HG02852 (cell line): Measurements from ENCODE around the gene SPATA1.
"Not testable (repeated sequence)": the region's sequence is repeated elsewhere in the genome, so short reads cannot be mapped to it uniquely, and the experiment has no call there.

ENCODE experiments used
- ATAC-seq: cut with Tn5 transposase; IDR thresholded peaks from one replicate; pipeline ENCODE4 v1.9.1; 2021; ENCODE audit warnings: mild to moderate bottlenecking, moderate library complexity; ENCODE audit not compliant: unreplicated experiment

Gene SPATA1

DNA sequence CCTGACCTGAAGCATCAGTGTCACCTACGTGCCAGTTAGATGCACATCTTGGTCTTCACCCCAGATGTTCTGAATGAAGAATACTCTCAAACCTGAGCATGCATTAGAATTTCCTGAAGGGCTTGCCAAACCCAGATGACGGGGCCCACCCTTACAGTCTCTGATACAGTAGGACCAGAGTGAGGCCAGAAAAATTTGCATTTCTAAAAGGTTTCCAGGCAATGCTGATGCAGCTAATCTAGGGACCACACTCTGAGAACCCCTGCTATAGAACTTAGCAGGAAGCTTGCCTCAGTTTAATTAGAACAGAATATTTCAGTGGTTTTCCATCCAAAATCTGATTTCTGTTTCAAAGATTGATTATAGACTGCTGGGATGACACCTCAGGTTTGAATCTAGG lies 77.9 kb downstream of the SPATA1 start:
- ATAC-seq = peak; percentile 61

GRCh38 chr1:84585803-84586202 lies 79.6 kb downstream of the SPATA1 start:
- no peak for ATAC-seq

GRCh38 chr1:84587099-84587498 lies 80.9 kb downstream of the SPATA1 start:
- ATAC-seq = no peak

DNA sequence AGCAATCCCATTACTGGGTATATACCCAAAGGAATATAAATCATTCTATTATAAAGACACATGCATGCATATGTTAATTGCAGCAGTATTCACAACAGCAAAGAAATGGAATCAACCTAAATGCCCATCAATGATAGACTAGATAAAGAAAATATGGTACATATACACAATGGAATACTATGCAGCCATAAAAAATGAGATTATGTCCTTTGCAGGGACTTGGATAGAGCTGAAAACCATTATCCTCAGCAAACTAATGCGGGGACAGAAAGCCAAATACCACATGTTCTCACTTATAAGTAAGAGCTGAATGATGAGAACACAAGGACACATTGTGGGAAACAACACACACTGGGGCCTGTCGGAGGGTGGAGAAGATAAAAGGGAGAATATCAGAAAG lies 88.8 kb downstream of the SPATA1 start:
- ATAC-seq = not testable (repeated sequence)

DNA sequence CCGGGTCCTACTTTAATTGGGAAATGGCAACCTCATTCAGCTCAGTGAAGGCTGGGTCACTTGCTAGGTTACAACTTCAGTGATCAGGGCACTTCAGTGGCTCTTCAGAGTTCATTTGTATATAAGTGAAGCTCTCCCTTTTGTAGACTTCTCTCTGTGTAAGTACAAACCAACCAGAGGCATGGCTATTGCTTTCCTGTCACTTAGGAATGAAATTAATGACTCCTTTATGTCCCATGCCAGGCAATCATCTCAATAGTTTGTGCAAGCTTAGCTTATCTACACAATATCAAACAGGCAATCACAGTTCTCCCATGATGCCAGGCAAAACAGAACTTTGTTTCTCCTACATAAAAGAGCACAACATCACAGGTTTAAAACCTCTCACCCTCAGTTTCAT lies 90.8 kb downstream of the SPATA1 start:
- ATAC-seq = no peak

DNA sequence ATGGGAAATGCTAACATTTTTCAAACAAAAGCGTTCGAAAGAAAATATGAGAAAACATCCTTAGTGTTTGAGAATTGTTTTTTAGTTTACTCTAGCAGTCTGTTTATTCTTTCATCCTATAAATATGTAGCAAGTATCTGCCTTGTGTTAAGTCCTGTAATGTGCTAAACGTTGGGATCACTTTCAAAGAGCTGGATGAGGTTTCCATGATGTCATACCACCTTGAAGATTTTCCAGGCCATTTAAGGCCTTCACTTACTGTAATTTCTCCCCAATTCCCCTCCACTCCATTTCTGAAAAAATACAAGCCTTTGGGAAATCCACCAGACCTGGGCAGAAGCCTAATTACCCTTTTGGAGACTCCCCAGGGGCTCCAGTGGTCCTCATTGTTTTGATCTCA lies 92.2 kb downstream of the SPATA1 start:
- no peak for ATAC-seq

DNA sequence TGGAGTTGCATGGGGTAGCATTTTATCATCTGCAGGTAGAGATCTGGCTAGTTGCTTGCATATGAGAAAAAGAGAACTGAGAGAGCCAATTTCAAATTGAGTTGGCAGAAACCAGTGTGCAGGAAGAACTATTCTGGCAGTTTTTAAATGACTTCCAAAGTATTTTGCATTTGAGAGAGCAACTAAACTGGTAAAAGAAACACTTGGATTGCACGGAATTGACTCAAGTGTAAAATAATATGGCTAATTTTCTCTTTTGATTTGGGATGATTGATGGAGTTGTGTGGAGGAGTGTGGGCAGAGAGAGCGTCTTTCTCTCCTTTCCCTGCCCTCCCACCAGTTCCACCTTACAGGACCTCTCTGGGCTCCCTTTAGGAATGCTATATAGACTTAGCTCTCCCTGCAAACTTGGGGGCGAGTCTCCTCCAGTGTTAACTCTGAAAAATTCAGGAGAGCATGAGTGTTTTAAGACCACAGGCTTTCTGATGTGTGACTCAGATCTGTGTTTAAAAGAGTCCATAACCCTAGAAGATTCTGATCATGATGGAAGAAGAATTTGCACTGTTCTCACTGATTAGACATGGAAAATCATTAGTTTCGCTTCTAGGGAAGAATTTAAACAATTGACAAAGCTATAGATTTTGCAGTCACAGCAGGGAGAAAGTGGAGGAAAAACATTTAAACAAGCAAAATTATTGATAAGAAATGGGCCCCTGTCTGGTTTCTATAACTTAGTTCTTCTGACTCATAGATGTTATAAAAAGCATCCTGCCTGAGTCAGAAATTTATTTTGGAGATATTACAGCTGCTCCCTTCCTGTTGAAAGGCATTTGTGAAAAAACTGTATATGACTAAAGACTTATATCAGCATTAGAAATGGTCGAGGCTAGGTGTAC lies 92.9 kb downstream of the SPATA1 start:
- peak; percentile 80 for ATAC-seq

DNA sequence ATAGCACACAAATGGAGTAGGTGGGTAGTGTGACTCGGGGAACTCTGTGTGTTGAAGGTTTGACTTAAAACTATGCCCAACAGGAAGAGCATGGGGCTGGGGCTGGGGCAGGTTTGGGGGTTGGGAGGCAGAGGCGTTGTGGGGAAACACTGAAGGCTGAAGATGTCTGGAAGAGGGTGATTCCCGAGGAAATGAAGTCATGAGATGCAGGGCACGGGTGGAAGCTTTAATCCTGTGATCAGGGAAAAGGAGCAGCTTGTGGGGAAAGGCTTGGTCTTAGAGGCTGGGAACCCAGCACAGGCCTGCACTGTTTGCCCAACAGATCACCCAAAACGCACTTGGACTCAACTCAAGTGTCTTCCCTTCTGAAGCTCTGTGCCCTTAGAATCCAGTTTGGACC lies 94.6 kb downstream of the SPATA1 start:
- no peak for ATAC-seq

- ATAC-seq = no peak
These were observed 97.0 kb downstream of the SPATA1 start for GRCh38 chr1:84603223-84603622.

DNA sequence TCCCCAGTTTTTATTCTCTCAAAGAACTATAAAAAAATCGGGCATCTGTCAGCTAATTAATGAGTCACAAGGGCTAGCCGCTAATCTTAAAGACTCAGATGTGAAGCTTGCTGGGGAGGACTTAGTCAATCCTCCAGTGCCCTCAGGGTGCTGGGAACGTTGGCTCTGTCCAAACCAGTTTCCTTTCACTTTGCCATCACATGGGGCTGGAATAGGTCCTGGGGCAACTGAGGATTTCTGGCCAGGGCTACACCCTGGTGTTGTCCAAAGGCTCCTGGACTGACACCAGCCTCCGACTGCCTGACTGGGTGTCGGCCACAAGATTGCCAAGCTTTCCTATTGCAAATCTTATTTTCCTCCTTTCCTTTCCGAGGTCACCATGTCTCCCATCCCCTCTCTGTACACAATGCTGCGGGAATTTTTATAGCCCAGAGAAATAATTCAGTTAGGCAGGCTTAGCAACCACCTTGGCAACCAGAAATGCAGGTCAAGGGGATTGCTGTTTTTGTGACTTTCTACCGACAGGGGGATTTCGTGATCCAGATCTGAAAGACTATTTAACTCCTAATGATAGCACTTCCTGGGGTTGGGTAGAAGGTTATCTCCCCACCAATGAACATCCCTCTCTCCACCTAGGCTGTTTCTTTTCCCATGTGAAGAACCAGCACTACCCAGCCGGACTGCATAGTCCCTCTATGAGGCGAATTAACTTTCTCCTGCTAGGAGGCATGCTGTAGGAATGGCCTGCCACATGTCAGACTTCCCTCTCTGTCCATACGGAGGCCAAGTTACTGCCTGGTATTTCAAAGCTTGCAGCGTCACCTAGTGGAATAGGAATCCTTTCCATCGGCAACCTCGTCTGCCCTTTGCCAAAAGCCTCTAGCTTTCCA lies 98.0 kb downstream of the SPATA1 start:
- ATAC-seq = no peak

DNA sequence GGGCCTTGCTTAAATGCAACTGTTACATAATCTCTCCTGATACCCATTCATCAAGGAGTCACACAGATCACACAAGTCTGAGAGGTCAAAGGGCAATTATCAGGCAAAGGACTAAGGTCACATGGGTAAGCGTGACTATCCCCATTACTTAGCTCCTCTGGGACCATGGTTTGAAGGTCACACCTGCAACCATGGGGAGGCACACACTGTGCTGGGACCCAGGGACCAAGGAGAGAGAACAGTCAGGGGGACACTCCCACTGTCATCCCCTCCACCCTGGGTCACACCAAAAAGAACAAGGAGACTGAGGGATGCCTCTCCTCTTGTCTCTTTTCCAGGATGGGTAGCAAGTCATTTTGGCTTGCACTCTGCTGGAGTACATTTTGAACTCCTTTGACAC lies 99.0 kb downstream of the SPATA1 start:
- ATAC-seq = no peak

DNA sequence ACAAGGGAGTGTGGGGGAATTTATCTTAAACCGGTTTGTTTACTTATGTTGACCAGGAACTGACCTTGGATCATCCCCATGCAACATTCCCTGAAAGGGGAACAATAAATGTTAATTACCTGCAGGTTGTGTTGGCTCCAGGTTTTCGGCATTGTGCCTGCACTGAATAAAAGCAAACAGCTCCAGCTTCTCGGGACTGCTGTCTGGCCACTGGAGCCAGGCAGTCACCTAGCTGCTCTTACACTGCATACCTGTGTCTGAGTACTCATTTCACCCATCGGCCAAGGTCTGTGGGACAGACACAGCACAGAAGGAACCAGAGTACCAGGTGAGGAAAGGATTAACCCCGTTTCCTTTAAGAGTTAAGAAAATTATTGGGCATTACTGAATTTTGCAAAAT lies 100.8 kb downstream of the SPATA1 start:
- ATAC-seq = no peak

GRCh38 chr1:84611091-84611490 lies 104.9 kb downstream of the SPATA1 start:
- ATAC-seq = no peak

DNA sequence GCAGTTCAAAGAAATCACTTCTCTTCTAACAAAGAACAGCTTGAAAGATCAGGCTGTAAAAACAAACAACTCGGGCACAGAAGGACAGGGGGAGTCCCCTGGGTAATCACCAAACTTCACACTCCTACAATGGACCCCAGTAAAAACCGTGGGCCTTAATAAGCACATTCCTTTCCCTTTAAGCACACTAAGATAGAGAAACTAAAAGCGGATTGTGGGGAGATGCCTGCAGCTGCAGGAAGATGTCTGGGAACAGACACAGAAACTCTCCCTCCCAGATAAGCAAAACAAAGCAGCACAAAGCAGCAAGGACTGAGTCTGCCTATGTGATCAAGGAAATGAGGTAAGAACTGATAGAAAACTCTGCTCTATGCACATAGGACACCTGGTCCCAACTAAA lies 105.6 kb downstream of the SPATA1 start:
- no peak for ATAC-seq

DNA sequence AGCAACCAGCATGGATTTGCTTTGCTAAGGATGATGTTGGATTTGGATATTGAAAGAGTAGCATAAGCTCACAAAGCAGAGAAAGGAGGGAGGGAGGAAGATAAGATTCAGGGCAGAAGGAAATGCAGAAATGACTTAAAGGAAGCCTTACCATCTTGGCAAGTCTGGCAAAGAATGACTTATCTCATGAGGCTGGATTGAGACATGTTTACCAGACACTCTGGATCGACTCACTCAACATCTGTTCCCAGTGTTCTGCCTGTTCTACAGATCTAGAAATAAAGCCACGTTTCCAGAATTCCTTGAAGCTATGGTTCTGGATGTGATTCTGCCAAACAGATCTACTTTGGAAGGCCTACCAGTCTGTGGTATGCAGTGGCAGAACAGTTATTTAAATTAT lies 106.8 kb downstream of the SPATA1 start:
- ATAC-seq = no peak

- ATAC-seq = no peak
These were observed 107.7 kb downstream of the SPATA1 start for GRCh38 chr1:84613887-84614286.

DNA sequence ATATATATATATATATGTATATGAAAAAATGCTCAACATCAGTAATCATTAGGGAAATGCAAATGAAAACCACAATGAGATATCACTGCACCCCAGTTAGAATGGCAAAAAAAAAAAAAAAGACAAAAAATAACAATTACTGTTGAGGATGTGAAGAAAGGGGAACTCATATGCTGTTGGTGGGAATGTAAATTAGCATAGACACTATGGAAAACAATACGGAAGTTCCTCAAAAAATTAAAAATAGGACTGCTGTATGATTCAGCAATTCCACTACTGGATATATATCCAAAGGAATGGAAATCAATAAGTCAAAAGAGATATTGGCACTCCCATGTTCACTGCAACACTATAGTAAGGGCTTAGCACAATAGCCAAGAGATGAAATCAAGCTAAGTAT lies 109.6 kb downstream of the SPATA1 start:
- no peak for ATAC-seq
